Transverse colon (tissue), 3 donors: ENCODE results near the gene TMEM171.

ENCODE experiments used
- EP300 ChIP-seq: sonication (generic); formaldehyde crosslinking; IDR thresholded peaks from one replicate; pipeline ENCODE4 v1.6.1; 2017; ENCODE audit warnings: antibody characterized with exemption, low read depth
- POLR2A ChIP-seq: fragments of 450-650 bp; IDR thresholded peaks from one replicate; pipeline ENCODE4 v1.6.1; 2016; ENCODE audit warnings: antibody characterized with exemption, mild to moderate bottlenecking, moderate library complexity
- TF ChIP-seq, protein P1 (sequence below), 5 experiments: fragments of 200-600 bp in 3 of 5; fragments of 450-650 bp in 2 of 5; sonication (generic) in 3 of 5; IDR thresholded peaks; 1 replicate in 2 of 5; 2 replicates in 3 of 5; pipeline ENCODE4 v1.5.1; 2016 to 2017; ENCODE audit warnings: antibody characterized with exemption in 5 of 5, inconsistent platforms in 3 of 5, mild to moderate bottlenecking in 2 of 5, moderate library complexity in 1 of 5

DNA sequence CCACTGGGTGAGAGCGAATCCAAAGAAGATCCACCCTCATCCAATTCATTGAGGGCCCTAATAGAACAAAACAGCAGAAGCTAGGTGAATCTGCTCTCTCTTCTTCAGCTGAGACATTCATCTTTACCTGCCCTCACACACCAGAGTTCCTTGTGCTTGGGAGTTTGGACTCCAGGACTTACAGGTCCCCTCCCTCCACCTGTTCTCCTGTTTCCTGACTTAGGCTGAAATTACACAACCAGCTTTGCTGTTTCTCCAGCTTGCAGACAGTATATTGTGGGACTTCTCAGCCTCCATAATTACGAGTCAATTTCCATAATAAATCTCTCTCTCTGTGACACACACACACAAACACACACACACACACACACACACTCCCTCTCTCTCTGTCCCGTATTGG lies 19.1 kb downstream of the TMEM171 start:
- TF ChIP-seq, protein P1, sequence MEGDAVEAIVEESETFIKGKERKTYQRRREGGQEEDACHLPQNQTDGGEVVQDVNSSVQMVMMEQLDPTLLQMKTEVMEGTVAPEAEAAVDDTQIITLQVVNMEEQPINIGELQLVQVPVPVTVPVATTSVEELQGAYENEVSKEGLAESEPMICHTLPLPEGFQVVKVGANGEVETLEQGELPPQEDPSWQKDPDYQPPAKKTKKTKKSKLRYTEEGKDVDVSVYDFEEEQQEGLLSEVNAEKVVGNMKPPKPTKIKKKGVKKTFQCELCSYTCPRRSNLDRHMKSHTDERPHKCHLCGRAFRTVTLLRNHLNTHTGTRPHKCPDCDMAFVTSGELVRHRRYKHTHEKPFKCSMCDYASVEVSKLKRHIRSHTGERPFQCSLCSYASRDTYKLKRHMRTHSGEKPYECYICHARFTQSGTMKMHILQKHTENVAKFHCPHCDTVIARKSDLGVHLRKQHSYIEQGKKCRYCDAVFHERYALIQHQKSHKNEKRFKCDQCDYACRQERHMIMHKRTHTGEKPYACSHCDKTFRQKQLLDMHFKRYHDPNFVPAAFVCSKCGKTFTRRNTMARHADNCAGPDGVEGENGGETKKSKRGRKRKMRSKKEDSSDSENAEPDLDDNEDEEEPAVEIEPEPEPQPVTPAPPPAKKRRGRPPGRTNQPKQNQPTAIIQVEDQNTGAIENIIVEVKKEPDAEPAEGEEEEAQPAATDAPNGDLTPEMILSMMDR (IDR thresholded peaks at IDR 0.05) = no peak
- no peak for TF ChIP-seq POLR2A
- no peak for TF ChIP-seq EP300
